ENCODE measurements around the gene PCK2.
A peak's percentile ranks its signal among the peaks of the same experiment; 100 is the strongest.

Gene PCK2

GRCh38 chr14:24051789-24052655 is 42.1 kb upstream of the PCK2 start, which contains the start of gene CARMIL3 (continued):
- TF ChIP-seq ZNF558 (tag by site-specific recombination; IDR thresholded peaks at IDR 0.05) (no peak), ZNF571 (tag by site-specific recombination; IDR thresholded peaks at IDR 0.05) (no peak), ZNF221 (tag by site-specific recombination; IDR thresholded peaks at IDR 0.05; ENCODE audit: borderline replicate concordance) (no peak), ZNF416 (tag by site-specific recombination; IDR thresholded peaks at IDR 0.05) (no peak), ZNF514 (tag by site-specific recombination; IDR thresholded peaks at IDR 0.05) (no peak), ZNF398 (tag by site-specific recombination; IDR thresholded peaks at IDR 0.05) (peak; percentile 18; the same call in 1 of the 2 replicates), YY1 (tag by site-specific recombination; IDR thresholded peaks at IDR 0.05) (no peak), PBX3 (CRISPR knock-in tag; IDR thresholded peaks at IDR 0.05) (no peak), SALL2 (tag by site-specific recombination; IDR thresholded peaks at IDR 0.05; ENCODE audit: borderline replicate concordance) (no peak), GLI2 (tag by site-specific recombination; IDR thresholded peaks at IDR 0.05; ENCODE audit: borderline replicate concordance, low read depth) (no peak), ZBTB49 (tag by site-specific recombination; IDR thresholded peaks at IDR 0.05; ENCODE audit: low read depth) (no peak), ZNF211 (tag by site-specific recombination; IDR thresholded peaks at IDR 0.05; ENCODE audit: low read depth) (no peak), SP2 (tag by site-specific recombination; IDR thresholded peaks at IDR 0.05) (peak; percentile 87), ZNF837 (tag by site-specific recombination; IDR thresholded peaks at IDR 0.05) (no peak), KLF9 (tag by site-specific recombination; IDR thresholded peaks at IDR 0.05; ENCODE audit: low read depth) (no peak; the same call in 1 of the 2 replicates), HOXC10 (CRISPR knock-in tag; IDR thresholded peaks at IDR 0.05) (no peak), ZNF140 (tag by site-specific recombination; IDR thresholded peaks at IDR 0.05) (no peak), PRDM2 (tag by site-specific recombination; IDR thresholded peaks at IDR 0.05; ENCODE audit: borderline replicate concordance) (no peak), BCL11A (tag by site-specific recombination; IDR thresholded peaks at IDR 0.05; ENCODE audit: low read depth) (no peak), ZNF585B (tag by site-specific recombination; IDR thresholded peaks at IDR 0.05) (no peak), PRDM4 (tag by site-specific recombination; IDR thresholded peaks at IDR 0.05) (no peak), ZBTB17 (tag by site-specific recombination; IDR thresholded peaks at IDR 0.05) (peak; percentile 70), ZNF223 (tag by site-specific recombination; IDR thresholded peaks at IDR 0.05) (no peak), OVOL3 (tag by site-specific recombination; IDR thresholded peaks at IDR 0.05) (no peak), ZNF433 (tag by site-specific recombination; IDR thresholded peaks at IDR 0.05; ENCODE audit: low read depth) (no peak), ZNF830 (tag by site-specific recombination; IDR thresholded peaks at IDR 0.05; ENCODE audit: low read depth) (no peak)

All from HEK293 (cell line).